Panc1 (cell line): ENCODE data around the gene BTG2.

Source experiments
- POLR2AphosphoS5 ChIP-seq: IDR thresholded peaks from 2 replicates; pipeline ENCODE4 v1.6.1; 2012; ENCODE audit warnings: mild to moderate bottlenecking, low read depth, low read length, moderate library complexity
- SIN3A ChIP-seq: IDR thresholded peaks from 2 replicates; pipeline ENCODE4 v1.6.1; 2012; ENCODE audit warnings: low read depth, mild to moderate bottlenecking, low read length, moderate library complexity, borderline replicate concordance; ENCODE audit not compliant: insufficient read depth
- TCF7L2 ChIP-seq: IDR thresholded peaks from 2 replicates; pipeline ENCODE4 v1.6.1; 2011; ENCODE audit warnings: mild to moderate bottlenecking, low read depth, low read length, inconsistent platforms
- TF ChIP-seq, protein P1 (sequence below): fragments of 450-650 bp; IDR thresholded peaks from 2 replicates; pipeline ENCODE4 v1.5.1; 2017; ENCODE audit warnings: mild to moderate bottlenecking
- TF ChIP-seq, protein P2 (sequence below), 2 experiments: IDR thresholded peaks; 2 replicates each; pipeline ENCODE4 v1.6.1; 2011 to 2012; ENCODE audit warnings: low read depth in 2 of 2, control low read depth in 1 of 2, low read length in 1 of 2, mild to moderate bottlenecking in 1 of 2, moderate library complexity in 1 of 2; ENCODE audit not compliant: insufficient read depth in 1 of 2

DNA sequence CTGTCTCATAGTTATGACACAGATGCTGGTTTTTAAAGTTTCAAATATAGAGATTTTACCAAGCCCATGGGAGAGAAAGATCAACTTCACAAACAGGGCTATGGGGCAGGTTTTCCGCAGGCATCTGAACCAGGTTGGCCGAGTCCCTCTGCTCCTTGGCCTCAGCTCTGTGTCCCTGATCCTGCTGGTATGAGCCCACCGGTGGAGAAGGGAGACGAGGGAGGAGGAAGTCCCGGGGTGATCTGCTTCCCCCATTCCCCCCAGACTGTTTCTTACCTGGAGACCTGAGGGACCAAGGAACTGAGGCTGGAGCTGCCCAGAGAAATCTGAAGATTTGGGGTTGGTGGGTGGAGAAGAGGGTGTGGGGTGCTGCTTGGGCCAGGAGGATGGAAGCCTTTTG, 28.9 kb upstream of the BTG2 start:
- TF ChIP-seq, protein P1, sequence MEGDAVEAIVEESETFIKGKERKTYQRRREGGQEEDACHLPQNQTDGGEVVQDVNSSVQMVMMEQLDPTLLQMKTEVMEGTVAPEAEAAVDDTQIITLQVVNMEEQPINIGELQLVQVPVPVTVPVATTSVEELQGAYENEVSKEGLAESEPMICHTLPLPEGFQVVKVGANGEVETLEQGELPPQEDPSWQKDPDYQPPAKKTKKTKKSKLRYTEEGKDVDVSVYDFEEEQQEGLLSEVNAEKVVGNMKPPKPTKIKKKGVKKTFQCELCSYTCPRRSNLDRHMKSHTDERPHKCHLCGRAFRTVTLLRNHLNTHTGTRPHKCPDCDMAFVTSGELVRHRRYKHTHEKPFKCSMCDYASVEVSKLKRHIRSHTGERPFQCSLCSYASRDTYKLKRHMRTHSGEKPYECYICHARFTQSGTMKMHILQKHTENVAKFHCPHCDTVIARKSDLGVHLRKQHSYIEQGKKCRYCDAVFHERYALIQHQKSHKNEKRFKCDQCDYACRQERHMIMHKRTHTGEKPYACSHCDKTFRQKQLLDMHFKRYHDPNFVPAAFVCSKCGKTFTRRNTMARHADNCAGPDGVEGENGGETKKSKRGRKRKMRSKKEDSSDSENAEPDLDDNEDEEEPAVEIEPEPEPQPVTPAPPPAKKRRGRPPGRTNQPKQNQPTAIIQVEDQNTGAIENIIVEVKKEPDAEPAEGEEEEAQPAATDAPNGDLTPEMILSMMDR: no peak
- TF ChIP-seq SIN3A (no peak), POLR2AphosphoS5 (no peak), TCF7L2 (no peak)
- TF ChIP-seq, protein P2, sequence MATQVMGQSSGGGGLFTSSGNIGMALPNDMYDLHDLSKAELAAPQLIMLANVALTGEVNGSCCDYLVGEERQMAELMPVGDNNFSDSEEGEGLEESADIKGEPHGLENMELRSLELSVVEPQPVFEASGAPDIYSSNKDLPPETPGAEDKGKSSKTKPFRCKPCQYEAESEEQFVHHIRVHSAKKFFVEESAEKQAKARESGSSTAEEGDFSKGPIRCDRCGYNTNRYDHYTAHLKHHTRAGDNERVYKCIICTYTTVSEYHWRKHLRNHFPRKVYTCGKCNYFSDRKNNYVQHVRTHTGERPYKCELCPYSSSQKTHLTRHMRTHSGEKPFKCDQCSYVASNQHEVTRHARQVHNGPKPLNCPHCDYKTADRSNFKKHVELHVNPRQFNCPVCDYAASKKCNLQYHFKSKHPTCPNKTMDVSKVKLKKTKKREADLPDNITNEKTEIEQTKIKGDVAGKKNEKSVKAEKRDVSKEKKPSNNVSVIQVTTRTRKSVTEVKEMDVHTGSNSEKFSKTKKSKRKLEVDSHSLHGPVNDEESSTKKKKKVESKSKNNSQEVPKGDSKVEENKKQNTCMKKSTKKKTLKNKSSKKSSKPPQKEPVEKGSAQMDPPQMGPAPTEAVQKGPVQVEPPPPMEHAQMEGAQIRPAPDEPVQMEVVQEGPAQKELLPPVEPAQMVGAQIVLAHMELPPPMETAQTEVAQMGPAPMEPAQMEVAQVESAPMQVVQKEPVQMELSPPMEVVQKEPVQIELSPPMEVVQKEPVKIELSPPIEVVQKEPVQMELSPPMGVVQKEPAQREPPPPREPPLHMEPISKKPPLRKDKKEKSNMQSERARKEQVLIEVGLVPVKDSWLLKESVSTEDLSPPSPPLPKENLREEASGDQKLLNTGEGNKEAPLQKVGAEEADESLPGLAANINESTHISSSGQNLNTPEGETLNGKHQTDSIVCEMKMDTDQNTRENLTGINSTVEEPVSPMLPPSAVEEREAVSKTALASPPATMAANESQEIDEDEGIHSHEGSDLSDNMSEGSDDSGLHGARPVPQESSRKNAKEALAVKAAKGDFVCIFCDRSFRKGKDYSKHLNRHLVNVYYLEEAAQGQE (IDR thresholded peaks at IDR 0.05; ENCODE audit: insufficient read depth in 1 of 2, low read depth in 2 of 2, low read length in 1 of 2): no peak
